NCI-H146 treated with DMSO at 0.1 percent for 48 hours (cell line): Measurements from ENCODE around the gene ERBB3.
"Not testable (repeated sequence)": the region's sequence is repeated elsewhere in the genome, so short reads cannot be mapped to it uniquely, and the experiment has no call there.

Experiments used
- DNase-seq: peaks from one replicate; lab custom pipeline; 2025; ENCODE audit not compliant: unreplicated experiment; lab: John Stamatoyannopoulos, UW

Gene ERBB3

GRCh38 chr12:56110571-56110970 lies 30.6 kb downstream of the ERBB3 start:
- DNase-seq = no peak

GRCh38 chr12:56114084-56114483 lies 34.1 kb downstream of the ERBB3 start:
- DNase-seq = no peak

GRCh38 chr12:56115329-56115728 lies 35.4 kb downstream of the ERBB3 start:
- no peak for DNase-seq

- peak; percentile 96 for DNase-seq
These were observed 36.5 kb downstream of the ERBB3 start, which contains the start of gene RPL41 for GRCh38 chr12:56116267-56117081. RPL41 (plus strand) TSS chr12:56116633.

DNA sequence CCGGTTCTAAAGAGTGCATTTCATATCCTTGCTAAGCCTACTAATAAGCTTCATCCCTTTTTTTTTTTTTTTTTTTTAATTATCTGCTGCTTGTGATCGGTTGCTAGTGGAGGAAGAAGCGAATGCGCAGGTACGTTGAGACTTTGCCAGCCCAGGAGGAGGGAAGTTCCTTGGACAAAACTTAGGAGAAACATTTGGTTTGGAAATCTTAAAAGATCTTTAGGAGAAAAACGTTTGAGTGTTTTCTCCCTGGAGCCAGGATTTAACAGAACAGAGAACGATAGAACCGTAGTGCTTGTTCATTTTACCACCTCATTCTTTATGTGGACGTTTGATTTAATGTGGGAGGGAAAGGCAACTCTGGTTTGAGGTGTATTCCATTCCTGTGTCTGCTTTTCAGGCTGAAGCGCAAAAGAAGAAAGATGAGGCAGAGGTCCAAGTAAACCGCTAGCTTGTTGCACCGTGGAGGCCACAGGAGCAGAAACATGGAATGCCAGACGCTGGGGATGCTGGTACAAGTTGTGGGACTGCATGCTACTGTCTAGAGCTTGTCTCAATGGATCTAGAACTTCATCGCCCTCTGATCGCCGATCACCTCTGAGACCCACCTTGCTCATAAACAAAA lies 37.2 kb downstream of the ERBB3 start:
- not testable (repeated sequence) for DNase-seq

- peak; percentile 99 for DNase-seq
These were observed 38.1 kb downstream of the ERBB3 start, which contains the start of gene ZC3H10 for GRCh38 chr12:56117778-56118687. ZC3H10 (plus strand) TSS chr12:56118266; CDS start chr12:56120563, 2,297 bp downstream.

DNA sequence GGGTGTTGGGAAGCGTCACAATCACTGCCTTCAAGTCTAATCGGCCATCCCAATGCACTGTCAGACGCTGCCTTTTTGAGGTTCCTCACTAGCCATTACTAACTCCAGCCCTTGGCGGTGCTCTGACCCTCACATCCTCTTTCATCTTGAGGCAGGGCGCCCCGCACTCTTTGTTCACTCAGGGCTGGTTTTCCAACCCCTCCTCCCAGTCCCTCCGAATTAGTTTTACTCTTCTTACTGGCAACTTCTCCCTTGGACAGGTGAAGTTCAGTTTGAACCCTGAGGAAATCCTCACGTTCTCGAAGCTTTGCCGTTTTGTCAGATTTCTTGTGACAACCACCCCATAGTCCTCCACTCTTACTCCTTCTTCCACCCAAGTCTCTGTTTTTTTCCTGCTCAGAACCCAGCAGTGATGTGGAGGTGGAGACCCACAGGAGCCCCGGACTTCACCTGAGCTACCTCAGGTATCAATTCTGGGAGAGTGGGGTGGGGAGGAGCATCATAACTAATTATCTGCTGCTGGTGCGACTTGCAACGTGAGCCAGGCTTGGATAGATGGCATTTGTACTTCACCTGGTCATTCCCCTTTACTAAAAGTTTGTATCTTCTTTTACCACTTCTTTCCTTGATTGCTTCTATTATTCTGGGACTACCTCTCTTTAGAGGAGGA lies 38.9 kb downstream of the ERBB3 start:
- DNase-seq = no peak

GRCh38 chr12:56119361-56119796 lies 39.4 kb downstream of the ERBB3 start:
- peak; percentile 86 for DNase-seq

- DNase-seq = no peak
These were observed 40.3 kb downstream of the ERBB3 start for GRCh38 chr12:56120158-56120846.

GRCh38 chr12:56121204-56121870 lies 41.4 kb downstream of the ERBB3 start:
- DNase-seq = no peak

- peak; percentile 61 for DNase-seq
These were observed 42.7 kb downstream of the ERBB3 start for GRCh38 chr12:56122637-56123036.

GRCh38 chr12:56124133-56124532 lies 44.2 kb downstream of the ERBB3 start:
- no peak for DNase-seq

DNA sequence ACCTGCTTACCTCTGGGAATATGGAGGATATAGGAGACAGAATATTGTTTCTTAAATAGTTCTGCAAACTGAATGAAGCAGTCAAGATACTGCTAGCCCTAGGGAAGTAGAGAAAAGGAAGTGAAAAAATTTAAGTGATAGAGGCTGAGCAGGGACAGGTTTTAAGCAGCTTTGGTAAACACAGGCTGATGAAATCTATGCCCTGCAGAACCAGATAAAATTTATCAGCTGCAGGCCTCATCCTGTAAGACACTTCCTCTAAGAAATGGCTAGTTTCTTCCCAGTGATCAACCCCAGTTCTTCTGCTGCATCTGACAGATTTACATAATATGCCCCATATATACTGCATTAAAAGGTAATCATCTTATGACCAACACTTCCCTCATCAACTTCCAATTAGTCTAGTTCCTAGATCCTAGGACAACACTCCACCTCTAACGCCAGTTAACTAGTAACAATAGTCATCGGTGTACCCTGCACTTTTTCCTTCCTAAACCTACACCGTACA lies 46.8 kb downstream of the ERBB3 start:
- no peak for DNase-seq

DNA sequence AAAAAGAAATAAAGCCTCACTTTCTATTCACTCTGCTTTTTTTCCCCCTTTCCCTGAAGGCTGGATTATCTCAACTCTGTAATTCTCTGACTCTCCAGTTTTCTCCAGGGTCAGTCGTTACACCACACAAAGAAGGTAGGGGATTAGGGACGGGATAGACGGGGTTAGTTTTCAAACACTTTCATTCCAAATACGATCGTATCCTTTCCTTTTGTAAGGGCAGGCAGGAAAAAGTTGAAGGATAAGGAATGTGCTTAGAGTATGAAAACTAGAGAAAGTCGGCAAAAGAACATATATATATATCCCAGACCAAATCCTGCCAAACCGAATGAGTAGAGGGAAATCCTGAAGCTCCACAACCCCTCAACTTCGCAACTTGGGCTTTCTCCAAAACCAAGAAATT lies 47.5 kb downstream of the ERBB3 start:
- no peak for DNase-seq

- peak; percentile 99 for DNase-seq
These were observed 48.1 kb downstream of the ERBB3 start, which contains the start of gene ESYT1 for GRCh38 chr12:56127888-56128669. ESYT1 (plus strand) TSS chr12:56128267; CDS start chr12:56128320, 53 bp downstream.

DNA sequence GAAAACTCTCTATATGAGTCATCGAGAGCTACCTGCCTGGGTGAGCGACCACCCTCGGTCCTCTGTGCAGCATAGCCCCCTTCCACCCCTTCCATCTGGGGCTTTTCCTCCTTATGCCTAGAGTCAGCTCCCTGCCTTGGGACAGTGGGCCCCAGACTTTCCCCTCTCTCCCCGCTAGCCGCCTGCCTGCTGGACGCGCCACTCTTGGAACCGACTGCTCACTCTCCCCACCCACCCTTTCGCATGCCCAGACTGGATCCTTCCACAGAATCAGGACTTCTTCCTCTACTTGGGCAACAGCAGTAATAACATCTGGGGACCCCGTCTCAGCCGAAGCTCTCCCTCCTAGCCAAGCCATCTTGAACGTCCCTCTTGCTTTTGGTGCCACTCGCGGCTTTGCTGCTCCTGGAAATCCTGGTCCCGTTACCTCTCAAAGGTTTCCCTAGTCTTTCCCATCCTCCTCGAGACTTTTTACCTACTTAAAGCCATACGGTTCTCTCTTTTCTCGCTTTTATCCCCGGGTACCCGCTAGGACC lies 48.8 kb downstream of the ERBB3 start:
- DNase-seq = peak; percentile 9

GRCh38 chr12:56129206-56129941 lies 49.4 kb downstream of the ERBB3 start:
- peak; percentile 79 for DNase-seq
